ENCODE results near the gene OR51F1.

GRCh38 chr11:4808476-4808875, 38.7 kb upstream of the OR51F1 start:
- TF ChIP-seq TAF1 (IDR thresholded peaks at IDR 0.05; ENCODE audit: borderline replicate concordance, insufficient read depth, low read length) (no peak), SIN3A (IDR thresholded peaks at IDR 0.05; ENCODE audit: borderline replicate concordance, insufficient read depth, low read length) (no peak), POLR2AphosphoS5 (IDR thresholded peaks at IDR 0.05; ENCODE audit: low read depth, low read length) (no peak), REST (IDR thresholded peaks at IDR 0.05; ENCODE audit: insufficient read depth in 1 of 2, low read depth in 2 of 2, low read length in 2 of 2) (no peak)
